ENCODE measurements around the gene PIF1.

PIF1 gene

DNA sequence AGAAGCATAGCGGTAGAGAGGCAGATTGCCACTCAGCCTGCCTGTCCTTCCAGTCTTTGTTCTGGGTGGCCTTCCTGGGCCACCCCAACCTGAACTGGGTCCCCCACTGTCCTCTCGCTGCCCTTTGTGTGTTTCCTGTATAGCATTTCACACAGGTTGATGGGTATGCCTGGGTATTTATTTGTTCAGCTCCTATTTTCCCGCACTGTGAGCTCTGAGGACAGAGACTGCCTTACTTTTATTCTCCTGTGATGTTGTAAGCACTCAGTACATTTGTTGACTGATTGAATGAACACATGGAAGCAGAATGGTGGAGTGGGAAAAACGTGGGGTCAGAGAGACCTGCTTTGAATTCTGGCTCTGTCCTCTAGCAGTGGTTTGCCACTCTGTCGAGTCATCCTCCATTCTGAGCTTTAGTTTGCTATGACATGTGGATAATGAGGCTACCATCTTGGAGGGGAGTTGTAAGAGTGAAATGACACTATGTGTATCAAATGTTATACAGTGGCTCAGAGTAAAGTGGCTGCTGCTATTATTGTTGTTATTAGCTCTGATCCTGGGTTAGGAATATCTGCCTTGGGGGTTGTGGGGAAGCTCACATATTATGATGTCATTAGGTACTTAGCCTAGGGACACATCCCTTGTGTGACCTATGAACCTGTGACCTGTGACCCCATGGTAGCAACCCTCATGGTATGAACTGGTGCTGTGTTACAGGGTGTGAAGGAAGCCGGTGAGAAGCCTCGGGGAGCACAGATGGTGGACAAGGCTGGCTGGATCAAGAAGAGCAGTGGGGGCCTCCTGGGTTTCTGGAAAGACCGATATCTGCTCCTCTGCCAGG lies 22.6 kb upstream of the PIF1 start:
- DNase-seq (ENCODE audit: insufficient read length, low spot score) = no peak
- FAIRE-seq = no peak

DNA sequence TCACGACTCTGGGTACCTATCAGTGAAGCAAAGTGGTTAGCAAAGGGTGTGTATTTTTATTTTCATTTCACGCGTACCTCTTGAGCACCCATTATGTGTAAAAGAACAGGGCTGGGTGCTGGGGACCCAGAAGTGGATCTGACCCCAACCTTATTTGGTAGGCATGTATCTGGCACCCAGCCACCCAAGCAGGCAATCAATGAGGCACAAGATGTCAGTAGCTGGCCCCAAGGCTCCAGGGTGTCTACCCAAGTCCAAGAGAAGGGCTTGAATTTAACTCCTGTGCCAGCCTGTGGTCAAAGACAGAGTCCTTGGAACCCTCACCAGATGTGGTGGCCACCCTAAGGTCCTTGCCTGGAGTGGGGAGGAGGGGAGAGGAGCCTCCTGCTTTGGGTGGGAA lies 22.0 kb upstream of the PIF1 start:
- TF ChIP-seq, protein P1, sequence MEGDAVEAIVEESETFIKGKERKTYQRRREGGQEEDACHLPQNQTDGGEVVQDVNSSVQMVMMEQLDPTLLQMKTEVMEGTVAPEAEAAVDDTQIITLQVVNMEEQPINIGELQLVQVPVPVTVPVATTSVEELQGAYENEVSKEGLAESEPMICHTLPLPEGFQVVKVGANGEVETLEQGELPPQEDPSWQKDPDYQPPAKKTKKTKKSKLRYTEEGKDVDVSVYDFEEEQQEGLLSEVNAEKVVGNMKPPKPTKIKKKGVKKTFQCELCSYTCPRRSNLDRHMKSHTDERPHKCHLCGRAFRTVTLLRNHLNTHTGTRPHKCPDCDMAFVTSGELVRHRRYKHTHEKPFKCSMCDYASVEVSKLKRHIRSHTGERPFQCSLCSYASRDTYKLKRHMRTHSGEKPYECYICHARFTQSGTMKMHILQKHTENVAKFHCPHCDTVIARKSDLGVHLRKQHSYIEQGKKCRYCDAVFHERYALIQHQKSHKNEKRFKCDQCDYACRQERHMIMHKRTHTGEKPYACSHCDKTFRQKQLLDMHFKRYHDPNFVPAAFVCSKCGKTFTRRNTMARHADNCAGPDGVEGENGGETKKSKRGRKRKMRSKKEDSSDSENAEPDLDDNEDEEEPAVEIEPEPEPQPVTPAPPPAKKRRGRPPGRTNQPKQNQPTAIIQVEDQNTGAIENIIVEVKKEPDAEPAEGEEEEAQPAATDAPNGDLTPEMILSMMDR (IDR thresholded peaks at IDR 0.05; ENCODE audit: insufficient read depth, missing control alignments) = no peak
- no peak for FAIRE-seq
- DNase-seq (ENCODE audit: insufficient read length, low spot score) = no peak

More for the DNA sequence above, 22.6 kb upstream of the PIF1 start:
- TF ChIP-seq, protein P1 (IDR thresholded peaks at IDR 0.05; ENCODE audit: insufficient read depth, missing control alignments) = no peak

DNA sequence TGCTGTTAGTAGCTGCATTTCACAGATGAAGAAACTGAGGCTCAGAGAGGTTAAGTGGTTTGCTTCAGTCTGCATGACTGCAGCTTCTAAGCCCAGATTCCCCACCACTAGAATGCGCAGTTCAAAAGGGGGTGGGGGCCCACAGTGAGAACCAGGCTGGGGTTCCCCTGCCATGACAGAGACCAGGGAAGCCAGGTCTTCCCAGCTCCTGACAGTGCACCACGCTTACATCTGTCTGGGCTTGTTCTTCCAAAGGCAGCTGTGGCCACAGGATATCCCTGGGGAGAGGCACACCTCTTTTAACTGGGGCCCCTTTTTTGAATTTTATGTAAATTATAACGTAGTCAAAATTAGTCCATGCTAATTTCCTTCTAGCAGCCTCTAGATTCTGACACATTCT lies 21.6 kb upstream of the PIF1 start:
- DNase-seq (ENCODE audit: insufficient read length, low spot score) = no peak
- TF ChIP-seq, protein P1 (IDR thresholded peaks at IDR 0.05; ENCODE audit: insufficient read depth, missing control alignments) = no peak
- no peak for FAIRE-seq

DNA sequence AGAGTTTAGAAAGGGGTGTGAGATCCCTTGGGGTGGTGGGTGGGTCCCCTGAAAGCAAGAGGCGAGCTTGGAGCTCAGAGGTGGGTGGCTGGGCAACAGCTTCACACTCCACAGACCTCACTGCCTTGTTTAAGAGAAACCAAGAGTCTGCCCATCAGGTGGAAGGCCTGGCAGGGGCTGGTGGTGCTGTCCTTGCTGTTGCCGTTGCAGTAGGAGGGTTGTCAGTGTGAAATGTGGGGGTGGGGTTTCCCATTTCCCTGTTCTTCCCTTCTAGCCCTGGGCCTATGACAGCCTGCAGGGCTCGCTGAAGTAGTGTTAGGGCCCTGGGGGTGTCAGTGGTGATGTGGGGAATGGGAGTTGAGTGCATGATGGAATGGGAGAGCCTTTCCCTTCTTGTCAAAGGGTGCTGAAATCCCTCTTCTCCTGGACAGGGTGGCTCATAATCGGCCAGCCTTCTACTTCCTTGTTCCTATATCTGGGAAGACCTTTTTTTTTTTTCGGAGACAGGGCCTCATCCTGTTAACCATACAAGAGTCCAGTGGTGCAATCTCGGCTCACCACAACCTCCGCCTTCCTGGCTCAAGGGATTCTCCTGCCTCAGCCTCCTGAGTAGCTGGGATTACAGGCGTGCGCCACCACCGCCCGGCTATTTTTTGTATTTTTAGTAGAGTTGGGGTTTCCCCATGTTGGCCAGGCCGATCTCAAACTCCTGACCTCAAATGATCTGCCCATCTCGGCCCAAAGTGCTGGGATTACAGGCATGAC lies 20.6 kb upstream of the PIF1 start:
- TF ChIP-seq, protein P1 (IDR thresholded peaks at IDR 0.05; ENCODE audit: insufficient read depth, missing control alignments) = no peak
- FAIRE-seq = no peak
- DNase-seq (ENCODE audit: insufficient read length, low spot score) = no peak

DNA sequence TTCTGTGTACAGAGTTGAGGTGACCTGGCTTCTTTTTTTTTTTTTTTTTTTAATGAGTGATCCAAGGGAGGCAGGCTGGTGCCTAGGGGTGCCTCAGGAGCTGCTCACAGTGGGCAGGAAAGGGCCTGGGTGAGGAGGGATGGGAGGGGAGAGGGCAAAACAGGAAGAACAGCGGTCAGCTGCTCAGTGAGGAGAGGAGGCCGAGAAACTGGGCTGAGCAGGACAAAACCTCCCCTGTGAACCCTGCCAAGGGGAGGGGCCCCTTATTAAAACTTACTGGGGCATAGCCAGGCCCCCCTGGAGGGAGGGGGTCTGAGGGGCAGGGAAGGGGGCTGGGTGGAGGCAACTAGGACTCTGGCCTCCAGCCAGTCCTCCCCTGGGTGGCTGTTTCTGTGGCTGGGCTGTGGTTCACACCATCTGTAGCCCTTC lies 19.8 kb upstream of the PIF1 start:
- TF ChIP-seq, protein P1 (IDR thresholded peaks at IDR 0.05; ENCODE audit: insufficient read depth, missing control alignments) = no peak
- FAIRE-seq (no peak), DNase-seq (ENCODE audit: insufficient read length, low spot score) (no peak)

DNA sequence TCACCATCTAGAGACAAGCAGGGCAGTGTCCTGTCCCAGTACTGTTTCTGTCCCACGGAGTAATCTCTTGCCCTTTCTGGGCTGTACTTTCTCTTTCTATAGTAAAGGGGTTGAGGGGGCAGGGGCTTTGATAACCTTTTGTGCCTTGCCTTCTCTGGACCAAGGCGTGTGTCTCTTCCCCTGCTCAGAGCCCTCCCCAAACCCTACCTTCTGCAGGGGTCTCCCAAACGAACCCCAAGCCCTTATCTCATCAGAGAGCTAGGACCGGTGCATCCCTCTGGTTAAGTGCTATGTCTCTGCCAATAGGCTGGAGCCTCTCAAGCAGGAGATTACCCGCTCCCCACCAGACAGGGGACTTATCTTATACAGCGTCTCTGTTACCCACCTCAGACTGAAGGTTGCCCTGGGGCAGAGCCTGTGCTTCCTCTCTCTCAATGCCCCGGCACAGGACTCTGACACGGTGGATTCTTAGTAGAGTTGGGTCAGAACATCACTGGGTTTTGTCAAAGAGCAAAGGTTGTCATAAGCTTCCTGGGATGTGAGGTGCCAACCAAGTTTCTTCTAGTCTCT lies 19.2 kb upstream of the PIF1 start:
- FAIRE-seq (no peak), DNase-seq (ENCODE audit: insufficient read length, low spot score) (no peak)
- TF ChIP-seq, protein P1 (IDR thresholded peaks at IDR 0.05; ENCODE audit: insufficient read depth, missing control alignments) = no peak
